Measurements from ENCODE around the gene ZNF436.
A peak's percentile ranks its signal among the peaks of the same experiment; 100 is the strongest.

The ZNF436 gene

GRCh38 chr1:23369335-23370013 is at the start of gene ZNF436:
Gene ZNF436, minus strand, starts transcription at chr1:23369836. Its CDS starts 1,831 bp downstream, at chr1:23368005.
- DNase-seq, result peak; percentile 55

- no peak for DNase-seq
Measured at GRCh38 chr1:23419180-23419579, 49.5 kb upstream of the ZNF436 start.

- no peak for DNase-seq
Measured at GRCh38 chr1:23417570-23417969, 47.9 kb upstream of the ZNF436 start.

GRCh38 chr1:23416964-23417363 is 47.3 kb upstream of the ZNF436 start:
- DNase-seq, result no peak

GRCh38 chr1:23408797-23409290 is 39.2 kb upstream of the ZNF436 start:
- no peak for DNase-seq

DNA sequence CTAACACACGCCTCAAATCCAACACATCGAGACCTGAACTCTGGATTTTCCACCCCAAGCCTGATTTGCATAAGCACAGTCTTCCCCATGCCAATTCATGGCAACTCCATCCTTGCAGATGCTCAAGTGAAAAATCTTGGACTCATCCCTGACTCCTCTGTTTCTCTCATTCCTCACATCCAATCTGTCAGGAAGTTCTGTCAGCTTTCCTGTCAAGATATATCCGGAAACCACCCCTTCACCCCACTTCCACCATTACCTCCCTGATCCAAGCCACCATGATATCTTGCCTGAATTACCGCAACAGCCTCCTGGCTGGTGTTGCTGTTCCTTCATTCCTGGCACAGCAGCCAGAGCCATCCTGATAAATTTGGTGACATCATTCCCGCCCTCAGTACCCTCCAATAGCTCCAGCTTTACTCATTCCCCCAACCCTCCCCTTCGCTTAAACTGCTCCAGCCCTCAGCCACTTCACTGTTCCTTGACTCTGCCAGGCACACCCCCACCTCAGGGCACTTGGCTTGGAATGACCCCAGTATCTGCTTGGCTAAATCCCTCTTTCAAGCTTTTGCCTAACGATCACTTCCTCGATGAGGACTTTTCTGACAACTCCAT is 37.5 kb upstream of the ZNF436 start:
- no peak for DNase-seq

- no peak for DNase-seq
Measured at GRCh38 chr1:23405946-23406345, 36.3 kb upstream of the ZNF436 start.

DNA sequence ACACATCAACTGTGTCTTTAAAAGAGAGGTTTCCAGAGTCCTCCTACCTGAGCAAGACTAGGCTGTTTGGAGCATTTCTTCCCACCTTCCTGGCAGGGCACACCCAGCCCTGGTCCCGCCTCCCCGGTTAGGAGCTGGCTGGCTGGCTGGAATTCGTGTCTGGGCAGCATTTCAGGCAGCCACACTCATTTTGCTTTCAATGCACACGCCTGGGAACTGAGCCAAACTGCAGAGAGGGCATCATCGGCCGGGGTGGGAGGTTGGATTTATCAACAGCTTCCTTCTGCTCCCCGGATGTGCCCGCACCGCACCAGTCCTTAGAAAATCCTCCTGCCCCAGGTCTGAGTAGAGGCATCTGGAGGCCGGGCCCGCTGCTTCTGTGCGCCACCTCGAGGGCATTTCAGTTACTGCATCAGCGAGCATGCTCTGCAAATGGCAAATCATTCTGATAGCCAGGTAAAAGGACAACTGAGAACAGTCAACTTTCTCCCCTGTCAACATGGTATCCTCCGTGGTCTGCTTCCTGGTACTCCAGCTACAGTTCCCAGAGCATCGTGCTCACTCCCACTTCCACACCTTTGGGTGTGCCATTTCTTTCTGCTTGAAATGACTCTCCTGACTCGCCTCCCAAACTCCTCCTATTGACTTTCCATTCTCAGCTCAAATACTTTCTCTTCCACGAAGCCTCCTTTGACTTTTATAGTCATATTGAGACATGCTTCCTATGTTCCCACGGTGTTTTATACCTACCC is 34.3 kb upstream of the ZNF436 start:
- peak; percentile 85 for DNase-seq

- no peak for DNase-seq
Measured at GRCh38 chr1:23403355-23403734, 33.7 kb upstream of the ZNF436 start.

- no peak for DNase-seq
Measured at GRCh38 chr1:23403038-23403336, 33.4 kb upstream of the ZNF436 start.

GRCh38 chr1:23402286-23403037 is 32.8 kb upstream of the ZNF436 start:
- no peak for DNase-seq

GRCh38 chr1:23401313-23401712 is 31.7 kb upstream of the ZNF436 start:
- no peak for DNase-seq

GRCh38 chr1:23400324-23401114 is 30.9 kb upstream of the ZNF436 start:
- no peak for DNase-seq

DNA sequence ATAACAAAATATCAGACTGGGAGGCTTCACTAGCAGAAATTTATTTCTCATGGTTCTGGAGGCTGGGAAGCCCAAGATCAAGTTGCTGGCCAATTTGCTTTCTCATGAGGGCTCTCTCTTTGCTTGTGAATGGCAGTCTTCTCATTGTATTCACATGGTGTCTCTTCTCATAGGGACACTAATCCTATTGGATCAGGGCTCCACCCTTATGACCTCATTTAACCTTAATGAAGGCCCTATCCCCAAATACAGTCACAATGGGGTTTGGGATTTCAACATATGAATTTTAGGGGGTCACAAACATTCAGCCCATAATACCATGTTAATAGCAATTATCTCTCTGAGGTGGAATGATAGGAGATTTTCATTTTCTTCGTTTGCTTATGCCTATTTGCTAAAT is 29.6 kb upstream of the ZNF436 start:
- no peak for DNase-seq

DNA sequence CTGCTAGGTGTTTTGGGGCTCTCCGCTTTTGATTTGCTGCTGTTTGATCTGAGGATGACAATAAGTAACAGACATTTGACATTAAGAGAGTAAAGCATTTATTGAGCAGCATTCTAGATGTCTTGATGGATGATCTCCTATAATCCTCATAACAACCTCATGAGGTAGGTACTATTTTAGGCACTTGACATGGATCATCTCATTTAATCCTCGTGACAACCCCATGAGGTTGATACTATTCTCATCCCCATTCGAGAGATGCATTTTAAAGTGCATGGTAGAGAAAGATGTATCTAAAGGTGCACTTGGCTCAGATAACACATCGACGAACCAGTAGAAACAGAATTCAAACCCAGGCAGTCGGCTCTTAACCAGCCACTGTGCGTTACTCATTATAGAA is 28.3 kb upstream of the ZNF436 start:
- DNase-seq, result no peak

DNA sequence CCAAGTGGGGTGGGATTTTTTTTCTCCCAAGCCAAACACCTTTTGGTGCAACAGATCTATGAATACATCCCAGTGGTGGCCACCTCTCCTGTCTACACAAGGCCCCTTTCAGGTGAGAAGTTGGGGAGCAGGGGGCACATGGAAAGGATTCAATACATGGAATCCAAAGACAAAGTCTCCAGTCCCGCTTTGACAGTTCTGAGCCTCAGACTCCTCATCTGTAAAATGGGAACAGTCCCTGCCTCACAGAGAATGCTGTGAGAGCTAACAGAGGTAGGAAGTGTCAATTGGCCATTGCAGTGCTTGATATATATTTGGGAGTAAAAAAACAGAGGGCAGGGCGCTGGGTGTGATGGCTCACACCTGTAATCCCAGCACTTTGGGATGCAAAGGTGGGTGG is 26.7 kb upstream of the ZNF436 start:
- no peak for DNase-seq

- DNase-seq, result no peak
Measured at GRCh38 chr1:23395849-23396248, 26.2 kb upstream of the ZNF436 start.

- DNase-seq, result no peak
Measured at GRCh38 chr1:23395154-23395724, 25.6 kb upstream of the ZNF436 start.

- no peak for DNase-seq
Measured at GRCh38 chr1:23394684-23395083, 25.0 kb upstream of the ZNF436 start.

DNA sequence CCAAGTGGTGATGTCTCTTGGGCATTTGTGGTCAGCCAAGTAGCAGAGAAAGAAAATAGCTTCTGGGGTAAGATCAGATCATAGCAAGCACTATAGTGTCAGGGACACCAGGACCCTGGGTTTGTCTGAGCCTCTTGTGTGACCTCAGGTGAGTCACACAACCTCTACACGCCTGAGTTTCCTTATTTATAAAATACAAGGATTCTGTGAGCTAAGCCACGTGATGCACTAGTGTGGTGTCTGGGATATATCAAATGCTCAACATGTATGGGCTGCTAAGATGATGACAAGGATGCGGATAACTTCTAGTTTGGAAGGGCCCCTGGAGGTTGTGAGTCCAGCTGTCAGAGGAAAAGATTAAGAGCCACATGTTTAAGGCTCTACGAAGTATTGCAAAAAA is 24.5 kb upstream of the ZNF436 start:
- DNase-seq, result no peak

- no peak for DNase-seq
Measured at GRCh38 chr1:23393706-23394105, 24.1 kb upstream of the ZNF436 start.

- DNase-seq, result no peak
Measured at GRCh38 chr1:23392125-23392855, 22.7 kb upstream of the ZNF436 start.

Measured in NCI-H1436 treated with DMSO at 0.1 percent for 48 hours (cell line).